GM12891 (cell line): Measurements from ENCODE around the gene SRSF9.
"Not testable (repeated sequence)": the region's sequence is repeated elsewhere in the genome, so short reads cannot be mapped to it uniquely, and the experiment has no call there.

Source experiments
- DNase-seq: peaks from one replicate; pipeline ENCODE4 v3.0.0; 2011; ENCODE audit warnings: low spot score; ENCODE audit not compliant: insufficient read length
- FAIRE-seq: peaks from 2 replicates; lab custom pipeline; 2011; peaks lifted over from hg19 to GRCh38; lab: Jason Lieb, UNC
- PAX5 ChIP-seq: IDR thresholded peaks from 2 replicates; pipeline ENCODE4 v1.6.1; 2011; ENCODE audit warnings: low read length, moderate library complexity, mild to moderate bottlenecking; ENCODE audit not compliant: insufficient read depth, severe bottlenecking
- POLR2A ChIP-seq: IDR thresholded peaks from 2 replicates; pipeline ENCODE4 v1.6.1; 2011; ENCODE audit warnings: low read depth, low read length, control low read depth
- POLR2AphosphoS5 ChIP-seq: IDR thresholded peaks from 2 replicates; pipeline ENCODE4 v1.6.1; 2011; ENCODE audit warnings: low read depth, low read length, control low read depth
- POU2F2 ChIP-seq: IDR thresholded peaks from 2 replicates; pipeline ENCODE4 v1.6.1; 2011; ENCODE audit warnings: low read depth, mild to moderate bottlenecking, control low read depth, low read length, moderate library complexity
- SPI1 ChIP-seq: IDR thresholded peaks from 2 replicates; pipeline ENCODE4 v1.6.1; 2011; ENCODE audit warnings: low read depth, low read length, control low read depth
- TAF1 ChIP-seq: IDR thresholded peaks from 2 replicates; pipeline ENCODE4 v1.6.1; 2011; ENCODE audit warnings: low read depth, low read length, control low read depth

Gene SRSF9

GRCh38 chr12:120447992-120448391 lies 21.6 kb downstream of the SRSF9 start:
- DNase-seq (no peak), FAIRE-seq (no peak)
- no peak for TF ChIP-seq PAX5
- TF ChIP-seq POU2F2: no peak
- no peak for TF ChIP-seq SPI1

DNA sequence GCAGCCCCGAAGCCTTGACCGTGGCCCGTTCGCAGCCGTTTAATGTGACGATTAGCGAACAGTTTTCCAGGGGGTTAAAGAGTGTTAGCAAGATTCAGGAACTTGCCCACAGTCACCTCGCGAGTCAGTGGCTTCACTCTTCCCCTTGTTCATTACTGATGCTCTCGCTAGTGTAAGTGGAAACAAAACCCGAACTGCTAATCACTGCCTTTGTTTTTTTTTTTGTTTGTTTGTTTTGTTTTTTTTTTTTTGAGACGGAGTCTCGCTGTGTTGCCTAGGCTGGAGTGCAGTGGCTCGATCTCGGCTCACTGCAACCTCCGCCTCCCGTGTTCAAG lies 22.7 kb downstream of the SRSF9 start:
- not testable (repeated sequence) for DNase-seq, FAIRE-seq

DNA sequence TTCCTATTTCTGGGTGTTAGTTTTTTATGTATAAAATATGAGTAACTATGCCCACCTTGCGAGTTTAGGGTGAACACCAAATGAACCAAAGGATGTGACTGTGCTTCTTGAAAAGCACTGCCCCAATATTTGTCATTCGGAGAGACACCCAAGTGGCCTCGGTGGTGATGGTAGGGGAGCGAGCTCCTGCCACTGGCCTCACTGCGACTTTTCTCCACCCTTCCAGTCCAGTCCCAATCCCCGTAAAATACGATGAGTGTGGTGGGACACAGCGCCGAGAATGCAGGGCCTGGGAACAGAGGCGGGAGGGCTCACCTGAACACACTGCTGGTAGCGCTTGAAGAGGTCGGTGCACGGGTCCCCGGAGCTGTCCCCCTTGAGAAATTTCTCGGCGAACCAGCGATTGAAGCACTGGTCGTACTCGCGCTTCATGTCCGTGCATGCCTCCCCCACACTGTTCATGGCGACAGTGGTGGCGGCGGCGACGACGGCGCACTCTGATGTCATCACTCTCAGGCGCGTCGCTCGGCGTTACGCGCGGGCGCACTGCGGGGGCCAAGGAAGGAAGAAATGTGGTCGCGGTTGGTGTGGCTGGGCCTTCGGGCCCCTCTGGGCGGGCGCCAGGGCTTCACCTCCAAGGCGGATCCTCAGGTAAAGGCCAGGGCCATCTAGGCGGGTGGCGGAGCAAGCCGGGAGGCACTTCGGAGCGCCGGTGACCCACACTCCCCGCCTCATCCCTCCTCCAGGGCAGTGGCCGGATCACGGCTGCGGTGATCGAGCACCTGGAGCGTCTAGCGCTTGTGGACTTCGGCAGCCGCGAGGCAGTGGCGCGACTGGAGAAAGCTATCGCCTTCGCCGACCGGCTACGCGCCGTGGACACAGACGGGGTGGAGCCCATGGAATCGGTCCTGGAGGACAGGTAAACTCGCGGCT lies 23.4 kb downstream of the SRSF9 start, which contains the start of the genes GATC and TRIAP1:
GATC (plus strand) TSS at position 534 of the 933 bp plus-strand sequence; CDS start at position 571, 37 bp downstream.
TRIAP1 (minus strand) TSS at position 474 of the 933 bp plus-strand sequence; CDS start at position 462, 12 bp downstream.
- DNase-seq: peak; percentile 68
- peak; percentile 96 for FAIRE-seq
- TF ChIP-seq TAF1 (peak; percentile 79), PAX5 (peak; percentile 97), POU2F2 (peak; percentile 81), POLR2AphosphoS5 (peak; percentile 95), SPI1 (no peak), POLR2A (peak; percentile 89)

DNA sequence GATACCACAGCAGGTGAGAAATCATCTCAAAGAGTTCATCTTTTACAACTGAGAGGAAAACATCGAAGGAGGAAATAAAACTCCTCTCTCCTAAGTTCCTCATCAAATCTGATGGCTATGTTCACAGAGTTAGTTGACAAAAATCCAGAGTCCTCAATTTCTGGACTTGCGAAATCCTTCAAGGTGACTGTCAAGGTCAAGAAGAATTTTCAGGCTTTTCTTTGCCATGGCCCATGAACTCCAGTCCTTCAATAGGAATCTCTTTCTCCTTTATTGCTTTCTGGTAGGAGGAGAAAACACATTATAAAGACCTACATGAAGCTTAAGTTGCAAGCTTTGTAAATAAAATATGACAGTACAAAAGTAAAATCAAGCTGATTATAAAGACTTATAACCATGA lies 24.9 kb downstream of the SRSF9 start:
- DNase-seq (no peak), FAIRE-seq (no peak)
- no peak for TF ChIP-seq PAX5
- no peak for TF ChIP-seq SPI1
- TF ChIP-seq TAF1: no peak
- TF ChIP-seq POU2F2: no peak
- no peak for TF ChIP-seq POLR2AphosphoS5

DNA sequence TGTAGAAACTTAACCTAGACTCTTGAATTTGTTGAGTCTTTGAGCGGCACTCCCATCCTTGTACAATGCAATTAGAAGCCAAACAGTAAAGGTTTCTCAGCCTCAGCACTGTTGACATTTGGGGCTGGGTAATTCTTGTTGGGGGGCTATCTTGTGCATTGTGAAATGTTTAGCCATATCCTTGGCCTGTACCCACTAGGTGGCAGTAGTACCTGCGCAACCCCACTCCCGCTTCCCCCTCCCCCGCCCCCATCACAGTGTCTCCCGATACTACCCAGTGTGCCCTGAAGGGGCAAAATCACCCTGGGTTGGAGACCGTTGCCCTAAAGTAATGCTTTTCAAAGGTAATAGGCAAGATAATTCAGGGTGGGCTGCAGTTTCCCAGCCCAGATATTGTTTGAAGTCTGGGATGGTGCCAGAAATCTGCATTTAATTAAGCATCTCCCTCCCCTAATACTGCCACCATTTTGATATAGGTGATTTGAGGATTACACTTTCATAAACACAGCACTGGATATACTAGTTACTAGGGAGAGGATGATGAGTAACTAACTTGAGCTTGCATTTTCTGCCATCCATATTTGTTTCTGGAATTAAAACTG lies 29.8 kb downstream of the SRSF9 start:
- DNase-seq (peak; percentile 55), FAIRE-seq (peak; percentile 63)
- TF ChIP-seq POU2F2 (no peak), POLR2AphosphoS5 (no peak), TAF1 (no peak), SPI1 (no peak), POLR2A (no peak), PAX5 (no peak)

- TF ChIP-seq PAX5 (no peak), POLR2A (no peak), POU2F2 (no peak), SPI1 (no peak)
- no peak for DNase-seq
- FAIRE-seq: no peak
Observed at GRCh38 chr12:120438495-120439198, 30.9 kb downstream of the SRSF9 start.

- peak; percentile 97 for FAIRE-seq
- peak; percentile 88 for DNase-seq
Observed at GRCh38 chr12:120437735-120438494, 31.6 kb downstream of the SRSF9 start, which contains the start of gene COX6A1. Gene COX6A1, plus strand, starts transcription at chr12:120438113. Its CDS starts 14 bp downstream, at chr12:120438127.

GRCh38 chr12:120432772-120433525 lies 36.6 kb downstream of the SRSF9 start:
- no peak for FAIRE-seq
- TF ChIP-seq PAX5: no peak
- TF ChIP-seq TAF1: no peak
- TF ChIP-seq SPI1: peak; percentile 34; the same call in 1 of the 2 replicates
- TF ChIP-seq POLR2A: no peak
- no peak for TF ChIP-seq POLR2AphosphoS5
- TF ChIP-seq POU2F2: no peak

More at GRCh38 chr12:120437735-120438494, 31.6 kb downstream of the SRSF9 start, which contains the start of gene COX6A1:
- TF ChIP-seq POLR2AphosphoS5 (peak; percentile 88), PAX5 (no peak), POU2F2 (no peak), POLR2A (peak; percentile 86), TAF1 (peak; percentile 71; the same call in 1 of the 2 replicates), SPI1 (peak; percentile 76)

More at GRCh38 chr12:120432772-120433525, 36.6 kb downstream of the SRSF9 start:
- DNase-seq: no peak
